ENCODE results near the gene ADGRV1.

- no peak for TF ChIP-seq CTCF (IDR thresholded peaks at IDR 0.05)
- no peak for TF ChIP-seq POLR2A (IDR thresholded peaks at IDR 0.05)
- no peak for TF ChIP-seq POLR2AphosphoS5 (IDR thresholded peaks at IDR 0.05)
Measured at GRCh38 chr5:90861843-90862586, 303.4 kb downstream of the ADGRV1 start.
